Ovary (tissue), 3 donors: ENCODE measurements around the gene RMC1.

Source experiments
- EP300 ChIP-seq: sonication (generic); formaldehyde crosslinking; IDR thresholded peaks from one replicate; pipeline ENCODE4 v1.6.1; 2017; ENCODE audit warnings: antibody characterized with exemption
- TF ChIP-seq, protein P1 (sequence below), 3 donors: fragments of 450-650 bp in 2 of 3; fragments of 200-600 bp in 1 of 3; IDR thresholded peaks; one replicate each; pipeline versions ENCODE4 v1.5.1 to v1.8.0; 2016 to 2022; ENCODE audit warnings: antibody characterized with exemption in 3 of 3, mild to moderate bottlenecking in 1 of 3
- donor health status: DM: no; HTN: no; CAD: no.

DNA sequence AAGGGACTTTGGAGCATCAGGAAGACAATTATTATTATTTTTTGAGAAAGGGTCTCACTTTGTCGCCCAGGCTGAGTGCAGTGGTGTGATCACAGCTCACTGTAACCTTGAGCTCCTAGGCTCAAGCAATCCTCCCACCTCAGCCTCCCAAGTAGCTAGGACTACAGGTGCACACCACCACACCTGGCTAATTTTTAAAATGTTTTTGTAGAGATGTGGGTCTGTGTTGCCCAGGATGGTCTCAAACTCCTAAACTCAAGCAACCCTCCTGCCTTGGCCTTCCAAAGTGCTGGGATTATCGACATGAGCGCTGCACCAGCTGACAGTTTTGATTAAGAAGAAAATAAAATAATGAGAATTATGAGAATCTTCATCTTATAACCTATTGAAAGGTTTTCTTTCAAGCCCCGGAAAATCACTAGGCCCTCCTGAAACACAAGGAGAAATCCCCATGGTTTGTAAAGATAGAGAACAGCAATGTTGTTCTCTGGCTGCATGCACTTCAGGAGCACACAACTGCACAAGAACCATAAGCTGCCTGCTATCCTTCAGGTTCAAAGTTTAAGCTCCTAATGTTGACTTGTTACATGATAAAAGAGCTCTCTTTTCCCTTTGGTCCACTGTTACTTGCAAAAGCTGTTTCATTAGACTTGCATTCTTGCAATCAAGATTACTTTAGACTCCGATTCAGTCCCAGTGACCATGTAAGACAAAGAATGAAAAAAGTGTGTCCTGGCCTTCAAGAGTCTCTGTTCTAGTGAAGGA, 66.2 kb downstream of the RMC1 start:
- TF ChIP-seq, protein P1, sequence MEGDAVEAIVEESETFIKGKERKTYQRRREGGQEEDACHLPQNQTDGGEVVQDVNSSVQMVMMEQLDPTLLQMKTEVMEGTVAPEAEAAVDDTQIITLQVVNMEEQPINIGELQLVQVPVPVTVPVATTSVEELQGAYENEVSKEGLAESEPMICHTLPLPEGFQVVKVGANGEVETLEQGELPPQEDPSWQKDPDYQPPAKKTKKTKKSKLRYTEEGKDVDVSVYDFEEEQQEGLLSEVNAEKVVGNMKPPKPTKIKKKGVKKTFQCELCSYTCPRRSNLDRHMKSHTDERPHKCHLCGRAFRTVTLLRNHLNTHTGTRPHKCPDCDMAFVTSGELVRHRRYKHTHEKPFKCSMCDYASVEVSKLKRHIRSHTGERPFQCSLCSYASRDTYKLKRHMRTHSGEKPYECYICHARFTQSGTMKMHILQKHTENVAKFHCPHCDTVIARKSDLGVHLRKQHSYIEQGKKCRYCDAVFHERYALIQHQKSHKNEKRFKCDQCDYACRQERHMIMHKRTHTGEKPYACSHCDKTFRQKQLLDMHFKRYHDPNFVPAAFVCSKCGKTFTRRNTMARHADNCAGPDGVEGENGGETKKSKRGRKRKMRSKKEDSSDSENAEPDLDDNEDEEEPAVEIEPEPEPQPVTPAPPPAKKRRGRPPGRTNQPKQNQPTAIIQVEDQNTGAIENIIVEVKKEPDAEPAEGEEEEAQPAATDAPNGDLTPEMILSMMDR (IDR thresholded peaks at IDR 0.05) = no peak
- no peak for TF ChIP-seq EP300
